Panc1 (cell line): ENCODE data around the gene PLXNA2. TPM values are rescaled to one million over a fixed set of nuclear protein-coding genes. Genes with fewer than 3 reads are reported as not detected.

Experiments used
- ATAC-seq: fragments of 200-7000 bp; cut with Tn5 transposase; 2 replicates; pipeline ENCODE4 v1.9.1; 2020; ENCODE audit warnings: mild to moderate bottlenecking, moderate library complexity
- BruUV-seq: library from RNA; stranded (reverse); fragments of 400-500 nt; replicated peaks from 2 replicates; lab custom pipeline; 2021; lab: Mats Ljungman, UMichigan
- CTCF ChIA-PET: fragments of 300-600 bp; sonication (Branson Sonifier 250); formaldehyde crosslinking; loops from one replicate; lab custom pipeline; 2022; ENCODE audit warnings: antibody characterized with exemption; lab: Charles Lee
- POLR2A ChIA-PET: fragments of 300-600 bp; sonication (Branson Sonifier 250); formaldehyde crosslinking; loops from one replicate; lab custom pipeline; 2022; ENCODE audit warnings: antibody characterized with exemption; lab: Charles Lee
- DNase-seq: peaks from one replicate; pipeline ENCODE4 v3.0.0-alpha.2; 2010; ENCODE audit warnings: low read depth, low spot score
- H3K27ac ChIP-seq: 2 replicates; pipeline ENCODE4 v1.5.1; 2011; ENCODE audit warnings: mild to moderate bottlenecking, low read length, inconsistent platforms
- H3K27me3 ChIP-seq: fragments of 200-500 bp; sonication (Bioruptor generic); 2 replicates; pipeline ENCODE4 v1.6.0; 2014; ENCODE audit warnings: low read length, inconsistent platforms; ENCODE audit not compliant: control insufficient read depth, insufficient read depth
- H3K36me3 ChIP-seq: fragments of 200-500 bp; sonication (Bioruptor generic); 2 replicates; pipeline ENCODE4 v1.5.1; 2014; ENCODE audit warnings: inconsistent platforms, mild to moderate bottlenecking, low read length, moderate library complexity; ENCODE audit not compliant: control insufficient read depth, insufficient read depth
- H3K4me1 ChIP-seq: 2 replicates; pipeline ENCODE4 v1.5.1; 2011; ENCODE audit warnings: inconsistent platforms, mild to moderate bottlenecking, low read length, moderate library complexity; ENCODE audit not compliant: control insufficient read depth, insufficient read depth
- H3K4me3 ChIP-seq, 2 experiments: 2 replicates each; pipeline ENCODE4 v1.5.1; 2011 to 2012; ENCODE audit warnings: low read depth in 2 of 2, low read length in 2 of 2, mild to moderate bottlenecking in 2 of 2, inconsistent platforms in 1 of 2, moderate library complexity in 1 of 2
- H3K9me3 ChIP-seq: fragments of 200-500 bp; sonication (Bioruptor generic); 2 replicates; pipeline ENCODE4 v1.5.1; 2014; ENCODE audit warnings: low read depth, mild to moderate bottlenecking, inconsistent platforms, low read length, moderate library complexity; ENCODE audit not compliant: control insufficient read depth, insufficient read depth
- POLR2AphosphoS5 ChIP-seq: IDR thresholded peaks from 2 replicates; pipeline ENCODE4 v1.6.1; 2012; ENCODE audit warnings: mild to moderate bottlenecking, low read depth, low read length, moderate library complexity
- SIN3A ChIP-seq: IDR thresholded peaks from 2 replicates; pipeline ENCODE4 v1.6.1; 2012; ENCODE audit warnings: low read depth, mild to moderate bottlenecking, low read length, moderate library complexity, borderline replicate concordance; ENCODE audit not compliant: insufficient read depth
- TCF7L2 ChIP-seq: IDR thresholded peaks from 2 replicates; pipeline ENCODE4 v1.6.1; 2011; ENCODE audit warnings: mild to moderate bottlenecking, low read depth, low read length, inconsistent platforms
- in situ Hi-C: cut with HindIII; loops from 2 replicates; pipeline ENCODE4 v1.10.0; 2016; ENCODE audit warnings: low sequenced_read_pairs, low pct_unique_long_range_greater_than_20kb
- intact Hi-C: fragments of 100-400 bp; cut with micrococcal nuclease; formaldehyde crosslinking; loops from one replicate; pipeline ENCODE4 v1.10.0; 2022; ENCODE audit not compliant: unreplicated experiment
- total RNA-seq: library from RNA; stranded (reverse); gene quantifications from one replicate; pipeline ENCODE4 v1.2.1, GENCODE V29; 2021; ENCODE audit not compliant: unreplicated experiment
- TF ChIP-seq, protein P1 (sequence below), 2 experiments: IDR thresholded peaks; 2 replicates each; pipeline ENCODE4 v1.6.1; 2011 to 2012; ENCODE audit warnings: low read depth in 2 of 2, control low read depth in 1 of 2, low read length in 1 of 2, mild to moderate bottlenecking in 1 of 2, moderate library complexity in 1 of 2; ENCODE audit not compliant: insufficient read depth in 1 of 2
- TF ChIP-seq, protein P2 (sequence below): fragments of 450-650 bp; IDR thresholded peaks from 2 replicates; pipeline ENCODE4 v1.5.1; 2017; ENCODE audit warnings: mild to moderate bottlenecking

PLXNA2 gene
- total RNA-seq, 1 experiment from 2014 or later = 0.98 TPM

DNA sequence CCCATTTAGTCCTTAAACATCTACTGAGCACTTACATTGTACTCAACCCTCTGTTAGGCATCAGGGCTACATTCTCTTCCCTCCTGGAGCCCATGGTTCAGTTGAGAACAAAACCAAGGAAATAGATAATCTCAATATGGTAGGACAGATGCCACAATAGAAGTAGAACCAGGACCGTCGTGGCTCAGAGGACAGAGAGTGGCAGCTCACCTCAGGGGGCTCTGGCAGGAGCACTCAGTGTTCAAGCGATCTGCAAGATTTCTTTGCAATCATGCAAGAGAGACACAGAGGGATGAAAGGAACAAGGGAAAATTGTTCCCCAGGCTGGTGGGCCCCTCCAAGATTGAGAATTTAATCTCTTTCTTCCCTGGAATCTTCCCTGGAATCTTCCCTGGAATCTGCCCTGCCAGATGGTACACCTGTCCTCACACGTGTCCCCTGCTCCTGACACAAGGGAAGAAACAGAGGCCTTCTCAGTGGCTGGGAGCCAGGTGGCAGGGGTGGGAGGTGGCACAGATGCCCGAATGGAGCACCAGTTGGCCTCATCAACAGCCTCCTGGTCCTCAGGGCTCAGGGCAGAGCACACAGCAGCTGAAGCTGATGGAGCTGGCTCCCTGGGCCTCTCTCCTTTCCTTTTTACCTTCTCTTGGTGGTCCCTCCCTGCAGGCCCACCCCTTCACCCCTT, 135.4 kb downstream of the PLXNA2 start:
- ATAC-seq (no peak), DNase-seq (no peak)
- Histone ChIP-seq H3K4me1 (no peaks in the 10 kb centered on the region), H3K27me3 (0 out of 2 replicates have a peak, but pooled peaks cover 2% of the 10 kb centered on the region), H3K36me3 (no peaks in the 10 kb centered on the region), H3K4me3 (no peak overlapping the region), H3K9me3 (no peaks in the 10 kb centered on the region), H3K27ac (no peak overlapping the region)
- no peak for TF ChIP-seq TCF7L2
- TF ChIP-seq, protein P1, sequence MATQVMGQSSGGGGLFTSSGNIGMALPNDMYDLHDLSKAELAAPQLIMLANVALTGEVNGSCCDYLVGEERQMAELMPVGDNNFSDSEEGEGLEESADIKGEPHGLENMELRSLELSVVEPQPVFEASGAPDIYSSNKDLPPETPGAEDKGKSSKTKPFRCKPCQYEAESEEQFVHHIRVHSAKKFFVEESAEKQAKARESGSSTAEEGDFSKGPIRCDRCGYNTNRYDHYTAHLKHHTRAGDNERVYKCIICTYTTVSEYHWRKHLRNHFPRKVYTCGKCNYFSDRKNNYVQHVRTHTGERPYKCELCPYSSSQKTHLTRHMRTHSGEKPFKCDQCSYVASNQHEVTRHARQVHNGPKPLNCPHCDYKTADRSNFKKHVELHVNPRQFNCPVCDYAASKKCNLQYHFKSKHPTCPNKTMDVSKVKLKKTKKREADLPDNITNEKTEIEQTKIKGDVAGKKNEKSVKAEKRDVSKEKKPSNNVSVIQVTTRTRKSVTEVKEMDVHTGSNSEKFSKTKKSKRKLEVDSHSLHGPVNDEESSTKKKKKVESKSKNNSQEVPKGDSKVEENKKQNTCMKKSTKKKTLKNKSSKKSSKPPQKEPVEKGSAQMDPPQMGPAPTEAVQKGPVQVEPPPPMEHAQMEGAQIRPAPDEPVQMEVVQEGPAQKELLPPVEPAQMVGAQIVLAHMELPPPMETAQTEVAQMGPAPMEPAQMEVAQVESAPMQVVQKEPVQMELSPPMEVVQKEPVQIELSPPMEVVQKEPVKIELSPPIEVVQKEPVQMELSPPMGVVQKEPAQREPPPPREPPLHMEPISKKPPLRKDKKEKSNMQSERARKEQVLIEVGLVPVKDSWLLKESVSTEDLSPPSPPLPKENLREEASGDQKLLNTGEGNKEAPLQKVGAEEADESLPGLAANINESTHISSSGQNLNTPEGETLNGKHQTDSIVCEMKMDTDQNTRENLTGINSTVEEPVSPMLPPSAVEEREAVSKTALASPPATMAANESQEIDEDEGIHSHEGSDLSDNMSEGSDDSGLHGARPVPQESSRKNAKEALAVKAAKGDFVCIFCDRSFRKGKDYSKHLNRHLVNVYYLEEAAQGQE (IDR thresholded peaks at IDR 0.05; ENCODE audit: insufficient read depth in 1 of 2, low read depth in 2 of 2, low read length in 1 of 2) = no peak
- TF ChIP-seq, protein P2, sequence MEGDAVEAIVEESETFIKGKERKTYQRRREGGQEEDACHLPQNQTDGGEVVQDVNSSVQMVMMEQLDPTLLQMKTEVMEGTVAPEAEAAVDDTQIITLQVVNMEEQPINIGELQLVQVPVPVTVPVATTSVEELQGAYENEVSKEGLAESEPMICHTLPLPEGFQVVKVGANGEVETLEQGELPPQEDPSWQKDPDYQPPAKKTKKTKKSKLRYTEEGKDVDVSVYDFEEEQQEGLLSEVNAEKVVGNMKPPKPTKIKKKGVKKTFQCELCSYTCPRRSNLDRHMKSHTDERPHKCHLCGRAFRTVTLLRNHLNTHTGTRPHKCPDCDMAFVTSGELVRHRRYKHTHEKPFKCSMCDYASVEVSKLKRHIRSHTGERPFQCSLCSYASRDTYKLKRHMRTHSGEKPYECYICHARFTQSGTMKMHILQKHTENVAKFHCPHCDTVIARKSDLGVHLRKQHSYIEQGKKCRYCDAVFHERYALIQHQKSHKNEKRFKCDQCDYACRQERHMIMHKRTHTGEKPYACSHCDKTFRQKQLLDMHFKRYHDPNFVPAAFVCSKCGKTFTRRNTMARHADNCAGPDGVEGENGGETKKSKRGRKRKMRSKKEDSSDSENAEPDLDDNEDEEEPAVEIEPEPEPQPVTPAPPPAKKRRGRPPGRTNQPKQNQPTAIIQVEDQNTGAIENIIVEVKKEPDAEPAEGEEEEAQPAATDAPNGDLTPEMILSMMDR = no peak
- TF ChIP-seq POLR2AphosphoS5 = no peak
- TF ChIP-seq SIN3A = no peak
- in situ Hi-C loops (no loop called here), intact Hi-C loops (no loop called here)
- CTCF ChIA-PET = no interaction called here
- POLR2A ChIA-PET = no interaction called here
- BruUV-seq = no TSS peak

DNA sequence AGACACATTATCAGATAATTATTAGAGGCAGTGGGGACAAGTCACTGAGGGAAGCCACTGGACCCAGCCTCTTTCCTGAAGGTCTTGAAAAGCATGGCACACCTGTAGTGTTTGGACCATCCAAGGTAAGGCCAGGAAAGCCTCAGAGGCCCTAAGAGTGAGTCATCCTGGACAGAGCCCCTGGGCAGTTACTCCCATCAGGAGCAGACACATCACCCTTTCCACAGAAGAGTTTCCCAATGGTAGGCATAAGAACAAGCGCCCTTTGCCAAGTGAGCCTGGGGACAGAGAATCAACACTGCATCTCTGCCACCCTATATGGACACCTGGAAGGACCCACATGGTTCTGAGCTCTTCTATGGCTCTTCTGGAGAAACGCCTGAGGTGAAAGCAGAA, 136.0 kb downstream of the PLXNA2 start:
- H3K9me3 ChIP-seq = no peaks in the 10 kb centered on the region
- in situ Hi-C loops = no loop called here
- no peaks in the 10 kb centered on the region for H3K36me3 ChIP-seq
- H3K4me3 ChIP-seq = no peak overlapping the region
- ChIA-PET POLR2A (no interaction called here), CTCF (no interaction called here)
- ATAC-seq (no peak), DNase-seq (no peak)
- H3K27ac ChIP-seq = no peak overlapping the region
- no TSS peak for BruUV-seq
- intact Hi-C loops = no loop called here
- H3K4me1 ChIP-seq = no peaks in the 10 kb centered on the region
- TF ChIP-seq TCF7L2 = no peak
- TF ChIP-seq SIN3A = no peak
- no peak for TF ChIP-seq POLR2AphosphoS5
- TF ChIP-seq, protein P2 = no peak
- TF ChIP-seq, protein P1 (IDR thresholded peaks at IDR 0.05; ENCODE audit: insufficient read depth in 1 of 2, low read depth in 2 of 2, low read length in 1 of 2) = no peak
- H3K27me3 ChIP-seq = 0 out of 2 replicates have a peak, but pooled peaks cover 2% of the 10 kb centered on the region
